ENCODE data around the gene MRLN.

DNA sequence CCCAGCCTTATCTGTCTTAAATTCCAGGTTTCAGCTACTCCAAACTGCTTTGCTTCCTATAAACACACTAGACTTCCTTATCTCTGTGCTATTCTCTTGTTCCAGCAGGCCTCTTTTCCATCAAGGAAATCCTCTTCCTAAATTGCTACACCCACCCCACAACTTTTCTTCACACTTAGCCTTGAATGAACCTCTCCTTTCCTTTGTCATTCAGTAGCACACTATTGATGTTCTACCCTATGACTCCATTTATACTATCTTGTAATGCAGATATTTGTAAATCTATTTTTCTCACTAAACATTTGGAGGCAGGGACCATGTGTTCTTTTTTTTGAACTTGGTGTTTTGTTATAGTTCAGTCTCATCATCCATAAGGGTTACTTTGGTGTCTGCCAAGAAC is 47.3 kb downstream of the MRLN start:
- TF ChIP-seq, protein P1, sequence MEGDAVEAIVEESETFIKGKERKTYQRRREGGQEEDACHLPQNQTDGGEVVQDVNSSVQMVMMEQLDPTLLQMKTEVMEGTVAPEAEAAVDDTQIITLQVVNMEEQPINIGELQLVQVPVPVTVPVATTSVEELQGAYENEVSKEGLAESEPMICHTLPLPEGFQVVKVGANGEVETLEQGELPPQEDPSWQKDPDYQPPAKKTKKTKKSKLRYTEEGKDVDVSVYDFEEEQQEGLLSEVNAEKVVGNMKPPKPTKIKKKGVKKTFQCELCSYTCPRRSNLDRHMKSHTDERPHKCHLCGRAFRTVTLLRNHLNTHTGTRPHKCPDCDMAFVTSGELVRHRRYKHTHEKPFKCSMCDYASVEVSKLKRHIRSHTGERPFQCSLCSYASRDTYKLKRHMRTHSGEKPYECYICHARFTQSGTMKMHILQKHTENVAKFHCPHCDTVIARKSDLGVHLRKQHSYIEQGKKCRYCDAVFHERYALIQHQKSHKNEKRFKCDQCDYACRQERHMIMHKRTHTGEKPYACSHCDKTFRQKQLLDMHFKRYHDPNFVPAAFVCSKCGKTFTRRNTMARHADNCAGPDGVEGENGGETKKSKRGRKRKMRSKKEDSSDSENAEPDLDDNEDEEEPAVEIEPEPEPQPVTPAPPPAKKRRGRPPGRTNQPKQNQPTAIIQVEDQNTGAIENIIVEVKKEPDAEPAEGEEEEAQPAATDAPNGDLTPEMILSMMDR (IDR thresholded peaks at IDR 0.05): no peak
- no peak for TF ChIP-seq POLR2A (IDR thresholded peaks at IDR 0.05)
